HG03097 (cell line): ENCODE data around the gene ZNF81.
"Not testable (repeated sequence)": the region's sequence is repeated elsewhere in the genome, so short reads cannot be mapped to it uniquely, and the experiment has no call there.

Experiments used
- ATAC-seq: cut with Tn5 transposase; IDR thresholded peaks from one replicate; pipeline ENCODE4 v1.9.1; 2021; ENCODE audit not compliant: unreplicated experiment, low FRiP score

ZNF81 gene

DNA sequence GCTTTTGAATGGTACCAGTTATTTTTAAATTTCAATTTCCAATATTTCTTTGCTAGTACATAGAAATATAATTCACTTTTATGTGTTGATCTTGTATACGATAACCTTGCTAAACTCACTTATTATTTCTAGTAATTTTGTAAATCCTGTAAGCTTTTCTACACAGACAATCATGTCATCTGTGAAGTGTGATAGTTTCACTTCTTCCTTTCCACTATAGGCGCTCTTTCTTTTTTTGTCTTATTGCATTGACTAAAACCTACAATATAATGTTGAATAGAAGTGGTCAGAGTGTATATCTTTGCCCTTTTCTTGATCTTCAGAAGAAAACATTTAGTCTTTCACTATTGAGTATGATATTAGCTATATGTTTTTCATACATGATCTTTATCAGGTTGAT is 90.5 kb downstream of the ZNF81 start:
- no peak for ATAC-seq

DNA sequence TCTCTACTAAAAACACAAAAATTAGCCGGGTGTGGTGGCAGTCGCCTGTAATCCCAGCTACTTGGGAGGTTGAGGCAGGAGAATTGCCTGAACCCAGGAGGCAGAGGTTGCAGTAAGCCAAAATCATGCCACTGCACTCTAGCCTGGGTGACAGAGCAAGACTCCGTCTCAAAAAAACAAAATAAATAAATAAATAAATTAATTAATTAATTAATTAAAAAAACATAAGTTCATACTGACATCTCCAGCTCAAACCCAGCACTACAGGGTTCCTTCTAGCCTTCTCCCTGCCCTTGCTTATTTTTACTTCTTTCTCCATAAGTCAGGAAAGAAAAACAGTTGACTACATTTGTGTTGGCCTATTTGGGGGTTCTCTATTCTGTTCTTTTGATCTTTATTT is 95.3 kb downstream of the ZNF81 start:
- not testable (repeated sequence) for ATAC-seq

DNA sequence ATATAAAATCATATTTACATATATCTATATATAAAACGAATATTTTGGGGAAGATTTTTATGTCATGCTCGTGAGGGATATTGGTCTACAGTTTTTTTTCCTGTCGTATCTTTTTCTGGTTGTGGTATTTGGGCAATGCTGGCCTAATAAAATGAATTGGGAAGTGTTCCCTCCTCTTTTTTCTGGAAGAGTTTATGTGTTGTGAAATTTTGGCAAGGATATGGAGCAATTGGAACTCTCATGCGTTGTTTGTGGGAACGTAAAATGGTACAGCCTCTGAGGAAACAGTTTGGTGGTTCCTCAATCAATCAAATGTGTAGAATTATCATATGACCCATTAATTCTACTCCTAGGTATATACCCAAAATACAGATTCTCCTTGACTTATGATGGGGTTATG is 97.2 kb downstream of the ZNF81 start:
- ATAC-seq, result no peak

DNA sequence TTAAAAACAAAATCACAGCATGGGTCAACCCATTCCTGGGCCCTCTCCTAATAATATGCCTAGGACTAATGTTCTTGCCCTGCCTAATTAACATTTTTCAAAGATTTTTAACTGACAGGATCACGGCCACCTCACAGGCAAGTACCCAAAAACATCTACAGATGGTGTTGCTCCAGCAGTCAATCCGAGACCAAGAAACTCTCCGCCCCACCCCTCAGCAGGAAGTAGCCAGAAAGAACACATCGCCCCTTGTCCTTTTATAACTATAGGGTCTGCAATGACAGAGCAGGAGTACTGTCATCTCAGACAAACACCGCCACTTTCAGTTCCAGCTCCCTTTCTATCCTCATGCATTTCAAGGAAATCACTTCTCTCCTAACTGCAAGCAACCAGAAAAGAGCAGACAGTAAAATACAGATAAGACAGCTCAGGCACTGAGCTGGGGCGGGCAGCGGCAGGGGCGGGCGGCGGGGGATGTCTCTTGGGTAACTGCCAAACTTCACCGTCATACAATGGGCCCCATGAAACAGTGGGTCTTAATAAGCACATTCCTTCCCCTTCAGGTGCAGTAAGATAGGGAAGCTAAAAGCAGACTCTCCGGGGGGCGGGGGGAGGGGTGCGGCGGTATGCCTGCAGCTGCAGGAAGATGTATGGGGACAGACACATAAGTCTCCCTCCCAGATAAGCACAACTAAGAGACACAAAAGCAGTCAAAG is 99.7 kb downstream of the ZNF81 start:
- ATAC-seq, result no peak

DNA sequence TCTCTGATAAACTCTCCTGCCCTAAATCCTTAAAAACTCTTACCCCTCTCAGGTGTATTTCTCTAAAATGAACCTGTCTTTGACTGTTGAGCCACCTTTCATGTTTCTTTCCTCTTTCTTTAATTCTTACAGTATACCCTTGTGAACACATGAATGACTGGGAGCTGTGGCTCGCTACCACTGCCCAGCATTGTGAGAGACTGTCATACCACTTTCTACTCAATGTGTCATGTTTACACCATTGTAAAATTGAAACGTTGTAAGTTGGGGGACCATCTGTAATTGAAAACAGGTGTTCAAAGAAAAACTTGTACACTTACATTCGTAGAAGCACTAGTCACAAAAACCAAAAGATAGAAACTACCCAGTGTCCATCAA is 100.2 kb downstream of the ZNF81 start:
- ATAC-seq, result no peak

DNA sequence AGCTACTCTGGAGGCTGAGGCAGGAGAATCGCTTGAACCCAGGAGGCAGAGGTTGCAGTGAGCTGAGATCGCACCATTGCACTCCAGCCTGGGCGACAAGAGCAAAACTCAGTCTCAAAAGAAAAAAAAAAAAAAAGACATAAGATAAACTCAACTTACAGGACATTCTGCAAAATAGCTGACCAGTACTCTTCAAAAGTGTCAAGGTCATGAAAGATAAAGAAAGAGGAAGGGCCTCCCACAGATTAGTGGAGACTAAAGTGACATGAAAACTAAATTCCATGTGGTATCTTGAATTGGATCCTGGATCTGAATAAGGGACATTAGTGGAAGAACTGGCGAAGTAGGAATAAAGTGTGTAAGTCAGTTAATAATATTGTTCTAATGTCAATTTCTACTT is 103.7 kb downstream of the ZNF81 start:
- ATAC-seq, result no peak

DNA sequence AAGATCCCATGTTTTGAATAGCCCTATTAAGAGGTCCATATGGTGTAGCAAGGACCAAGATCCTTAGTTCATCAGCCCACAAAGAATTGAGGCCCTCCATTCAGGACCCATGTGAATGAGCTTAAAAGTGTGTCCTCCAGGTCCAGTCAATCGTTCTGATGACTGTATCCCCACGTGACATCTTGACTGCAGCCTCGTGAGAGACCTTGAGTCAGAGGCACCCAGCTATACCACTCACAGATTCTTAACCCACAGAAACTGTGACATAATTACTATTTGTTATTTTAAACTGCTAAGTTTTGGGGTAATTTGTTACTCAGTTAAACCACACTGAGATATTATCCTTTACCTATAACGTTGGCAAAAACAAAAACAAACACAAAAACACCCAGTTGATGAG is 104.7 kb downstream of the ZNF81 start:
- ATAC-seq, result no peak

DNA sequence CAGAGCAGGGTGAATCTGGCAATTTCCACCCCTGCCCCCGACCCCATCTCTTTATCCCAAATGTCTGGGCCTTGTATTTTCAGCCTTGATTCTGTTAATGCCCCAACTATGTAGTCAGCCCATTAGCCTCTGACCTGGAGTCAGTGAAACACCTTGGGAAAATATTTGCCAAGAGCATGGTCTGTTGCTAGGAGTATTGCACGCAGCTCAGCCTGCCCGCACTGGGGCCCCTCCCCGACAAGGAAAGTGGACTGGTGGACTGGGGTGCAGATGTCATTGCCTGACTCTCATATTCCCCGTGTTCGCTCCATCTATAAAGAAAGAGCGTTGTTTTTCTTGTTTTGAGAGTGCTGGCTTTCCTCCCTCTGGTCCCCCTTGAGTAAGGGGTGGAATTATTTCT is 118.6 kb downstream of the ZNF81 start:
- ATAC-seq, result not testable (repeated sequence)

DNA sequence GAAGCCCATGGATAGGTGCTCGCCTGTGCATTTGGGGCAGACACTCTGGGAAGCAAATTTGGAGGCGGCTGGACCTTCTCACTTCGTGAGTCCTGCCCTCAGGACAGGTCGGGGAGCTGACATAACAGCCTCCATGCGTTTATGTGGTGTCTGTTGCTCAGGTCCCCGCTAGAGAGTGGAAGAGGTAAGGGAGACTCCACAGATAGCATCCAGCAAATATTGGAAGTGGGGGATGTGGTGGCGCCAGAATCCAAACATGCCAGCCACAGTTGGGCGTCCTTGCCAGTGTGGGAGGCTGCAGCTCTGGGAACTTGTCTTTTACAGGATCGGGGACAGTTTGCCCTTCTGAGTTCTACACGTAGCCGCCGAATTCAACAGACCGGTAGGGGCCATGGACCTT is 119.3 kb downstream of the ZNF81 start:
- ATAC-seq, result no peak

DNA sequence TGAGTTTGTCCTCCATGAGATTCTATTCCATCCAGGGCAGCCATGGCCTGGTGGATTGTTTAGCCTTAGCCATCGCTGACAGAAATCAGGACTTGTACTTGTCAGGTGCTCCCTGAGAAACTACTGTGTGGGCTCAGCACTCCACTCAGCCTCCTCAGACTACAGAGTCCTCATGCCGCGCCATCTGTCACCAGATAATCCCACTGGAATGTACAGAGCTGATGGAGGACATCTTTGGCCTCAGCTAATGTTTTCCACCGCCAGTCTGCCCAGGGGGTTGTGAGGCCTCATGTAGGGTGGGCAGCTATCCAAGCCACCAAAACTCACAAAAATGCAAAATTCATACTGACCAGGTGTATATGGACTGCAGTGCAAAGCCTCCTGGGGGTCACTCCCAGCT is 121.5 kb downstream of the ZNF81 start:
- ATAC-seq, result not testable (repeated sequence)

DNA sequence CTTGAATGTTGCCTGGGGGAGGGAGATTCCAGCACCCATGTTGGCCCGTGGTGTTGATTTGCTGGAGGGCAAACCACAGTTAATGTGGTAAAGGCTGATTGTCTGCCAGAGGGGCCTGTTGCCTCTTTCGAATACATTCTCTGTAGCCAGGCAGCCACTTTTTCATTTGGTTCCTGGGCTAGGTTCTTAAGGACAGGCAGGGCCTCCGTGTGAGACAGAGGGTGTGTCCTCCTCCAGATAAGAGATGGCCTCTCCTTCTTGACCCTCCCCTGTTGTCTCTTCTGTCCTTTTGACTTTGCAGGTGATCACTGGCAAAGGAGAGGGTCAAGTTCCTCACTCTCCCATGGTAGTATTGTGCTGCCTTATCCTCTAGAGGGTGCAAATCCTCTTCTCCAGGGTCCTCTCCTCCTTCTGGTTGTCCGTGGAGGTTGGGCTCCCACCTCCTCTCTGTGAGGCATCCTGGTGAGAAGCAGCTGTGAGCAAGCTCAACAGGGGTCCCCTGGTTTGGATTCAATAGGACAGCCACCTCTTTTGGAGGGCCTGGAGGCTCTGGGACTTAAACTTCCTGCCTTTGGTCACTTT is 122.2 kb downstream of the ZNF81 start:
- ATAC-seq, result no peak

DNA sequence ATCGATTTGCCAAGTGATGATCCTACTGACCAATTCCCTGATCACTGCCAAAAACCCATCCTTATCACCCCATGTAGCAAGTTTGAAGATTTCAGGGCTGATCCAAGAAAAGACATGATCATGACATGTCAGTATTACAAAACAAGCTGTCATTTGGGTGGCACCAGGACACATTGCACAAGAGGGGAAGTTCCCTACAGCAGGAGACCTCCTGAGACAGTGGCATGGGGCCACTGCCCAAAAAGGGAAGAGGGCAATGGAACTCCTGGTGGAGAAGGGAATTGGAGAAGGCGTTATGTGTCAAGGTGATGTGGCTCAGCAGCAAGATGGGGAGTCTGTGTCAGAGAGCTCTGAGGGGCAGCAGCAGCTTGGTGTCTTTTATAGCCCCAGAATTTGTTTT is 123.7 kb downstream of the ZNF81 start:
- no peak for ATAC-seq

DNA sequence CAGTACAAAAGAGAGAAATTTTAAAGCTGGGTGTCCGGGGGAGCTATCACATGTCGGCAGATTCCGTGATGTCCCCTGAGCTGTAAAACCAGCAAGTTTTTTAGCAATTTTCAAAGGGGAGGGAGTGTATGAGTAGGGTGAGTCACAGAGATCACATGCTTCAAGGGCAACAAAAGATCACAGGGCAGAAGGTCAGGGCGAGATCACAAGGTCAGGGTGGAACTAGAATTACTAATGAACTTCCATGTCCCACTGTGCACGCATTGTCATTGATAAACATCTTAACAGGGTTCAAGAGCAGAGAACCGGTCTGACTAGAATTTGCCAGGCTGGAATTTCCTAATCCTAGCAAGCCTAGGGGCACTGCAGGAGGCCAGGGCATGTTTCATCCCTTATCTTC is 125.1 kb downstream of the ZNF81 start:
- ATAC-seq, result not testable (repeated sequence)

DNA sequence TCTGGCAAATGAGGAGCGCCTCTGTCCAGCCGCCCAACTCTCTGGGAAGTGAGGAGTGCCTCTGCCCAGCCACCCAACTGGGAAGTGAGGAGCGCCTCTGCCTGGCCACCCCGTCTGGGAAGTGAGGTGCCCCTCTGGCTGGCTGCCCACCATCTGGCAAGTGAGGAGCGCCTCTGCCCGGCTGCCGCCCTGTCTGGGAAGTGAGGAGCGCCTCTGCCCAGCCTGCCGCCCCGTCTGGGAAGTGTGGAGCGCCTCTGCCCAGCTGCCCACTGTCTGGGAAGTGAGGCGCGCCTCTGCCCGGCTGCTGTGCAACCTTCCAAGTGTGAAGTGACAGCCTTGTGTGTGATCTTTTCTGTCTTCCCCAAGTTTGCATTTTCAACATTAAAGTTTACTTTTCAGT is 128.8 kb downstream of the ZNF81 start:
- not testable (repeated sequence) for ATAC-seq
